Activated CD8-positive, alpha-beta memory T cell treated with anti-CD3 and anti-CD28 coated beads, Interleukin-2, amount 50 U/mL, for 1 hour (primary cell): ENCODE measurements around the gene NUDT9.

Experiments used
- DNase-seq: peaks from one replicate; pipeline ENCODE4 v3.0.0-alpha.2; 2020; ENCODE audit errors: extremely low read depth

Gene NUDT9

GRCh38 chr4:87506974-87507701 is 84.8 kb downstream of the NUDT9 start:
- no peak for DNase-seq
